HUES64 (cell line): ENCODE measurements around the gene COL27A1.
A peak's percentile ranks its signal among the peaks of the same experiment; 100 is the strongest.

Experiments used
- H3K27ac ChIP-seq: 2 replicates; pipeline ENCODE4 v1.7.0; 2013; ENCODE audit warnings: low read depth, low read length, inconsistent platforms
- H3K27me3 ChIP-seq: 2 replicates; pipeline ENCODE4 v1.6.1; 2013; ENCODE audit warnings: mild to moderate bottlenecking, low read length; ENCODE audit not compliant: insufficient read depth
- H3K36me3 ChIP-seq: 2 replicates; pipeline ENCODE4 v1.6.1; 2013; ENCODE audit warnings: mild to moderate bottlenecking, low read length; ENCODE audit not compliant: insufficient read depth
- H3K4me1 ChIP-seq: 2 replicates; pipeline ENCODE4 v1.6.1; 2013; ENCODE audit warnings: mild to moderate bottlenecking, low read length, moderate library complexity; ENCODE audit not compliant: insufficient read depth
- H3K4me3 ChIP-seq: 2 replicates; pipeline ENCODE4 v1.5.1; 2013; ENCODE audit warnings: mild to moderate bottlenecking, low read length, moderate library complexity
- H3K9ac ChIP-seq: 2 replicates; pipeline ENCODE4 v1.6.1; 2013; ENCODE audit warnings: mild to moderate bottlenecking, low read depth, low read length
- H3K9me3 ChIP-seq: 2 replicates; pipeline ENCODE4 v1.6.1; 2013; ENCODE audit warnings: low read depth, low read length; ENCODE audit not compliant: insufficient read depth
- WGBS: fragments of 150-250, 120-280 bp; methylation state at CpG from one replicate; pipeline ENCODE4 v1.1.7; 2013; ENCODE audit warnings: missing lambda C conversion rate; 5-methylcytosine and 5-hydroxymethylcytosine counted together

Gene COL27A1

GRCh38 chr9:114214686-114215414 is 59.5 kb downstream of the COL27A1 start:
- Histone ChIP-seq H3K27ac (no peak overlapping the region), H3K27me3 (no peaks in the 10 kb centered on the region), H3K36me3 (peaks cover 25% of the 10 kb centered on the region), H3K9ac (no peak overlapping the region), H3K4me1 (0 out of 2 replicates have a peak, but pooled peaks cover 4% of the 10 kb centered on the region), H3K4me3 (no peak overlapping the region), H3K9me3 (no peaks in the 10 kb centered on the region)
- WGBS = 94% methylated on average over 7 of the region's 7 CpGs

DNA sequence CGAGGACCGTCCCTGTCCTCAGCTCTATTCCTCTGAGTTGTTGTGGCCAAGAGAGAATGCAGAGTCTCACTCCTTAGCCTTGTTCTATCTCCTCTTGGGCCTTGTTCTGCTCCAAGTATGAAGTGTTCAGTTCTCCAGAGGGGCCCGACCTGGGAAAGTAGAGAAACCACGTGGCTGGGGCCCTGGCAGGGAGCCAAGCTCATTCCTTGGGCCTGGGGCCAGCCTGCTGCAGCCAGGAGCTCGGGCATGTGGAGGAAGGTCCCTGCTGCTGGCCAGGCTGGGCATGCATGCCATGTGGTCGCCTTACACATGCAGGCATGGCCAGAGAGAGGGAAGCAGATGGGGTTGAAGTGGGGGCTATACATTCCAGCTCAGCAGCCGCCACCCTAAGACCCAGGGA is 60.7 kb downstream of the COL27A1 start:
- H3K27ac ChIP-seq = no peak overlapping the region
- no peak overlapping the region for H3K4me3 ChIP-seq
- no peak overlapping the region for H3K9ac ChIP-seq
- no peaks in the 10 kb centered on the region for H3K9me3 ChIP-seq
- no peaks in the 10 kb centered on the region for H3K27me3 ChIP-seq
- 87% methylated on average over 7 of the region's 7 CpGs for WGBS
- H3K4me1 ChIP-seq = 0 out of 2 replicates have a peak, but pooled peaks cover 4% of the 10 kb centered on the region
- H3K36me3 ChIP-seq = peaks cover 23% of the 10 kb centered on the region

GRCh38 chr9:114216976-114217375 is 61.6 kb downstream of the COL27A1 start:
- Histone ChIP-seq H3K9me3 (no peaks in the 10 kb centered on the region), H3K4me1 (0 out of 2 replicates have a peak, but pooled peaks cover 4% of the 10 kb centered on the region), H3K9ac (no peak overlapping the region), H3K27ac (no peak overlapping the region), H3K4me3 (no peak overlapping the region), H3K27me3 (no peaks in the 10 kb centered on the region), H3K36me3 (peaks cover 15% of the 10 kb centered on the region; the same call in 1 of the 2 replicates)
- 91% methylated on average over 4 of the region's 4 CpGs for WGBS

- Histone ChIP-seq H3K36me3 (peaks cover 6% of the 10 kb centered on the region; the same call in 1 of the 2 replicates), H3K27me3 (no peaks in the 10 kb centered on the region), H3K4me3 (no peak overlapping the region), H3K9me3 (no peaks in the 10 kb centered on the region), H3K4me1 (0 out of 2 replicates have a peak, but pooled peaks cover 4% of the 10 kb centered on the region), H3K9ac (no peak overlapping the region), H3K27ac (no peak overlapping the region)
- 92% methylated on average over 10 of the region's 11 CpGs for WGBS
Measured at GRCh38 chr9:114218264-114219120, 63.2 kb downstream of the COL27A1 start.

- Histone ChIP-seq H3K9me3 (no peaks in the 10 kb centered on the region), H3K4me3 (no peak overlapping the region), H3K27ac (no peak overlapping the region), H3K36me3 (peaks cover 6% of the 10 kb centered on the region; the same call in 1 of the 2 replicates), H3K4me1 (peaks cover 13% of the 10 kb centered on the region; the same call in 1 of the 2 replicates), H3K27me3 (no peaks in the 10 kb centered on the region), H3K9ac (no peak overlapping the region)
- 91% methylated on average over 8 of the region's 8 CpGs for WGBS
Measured at GRCh38 chr9:114220061-114220541, 64.8 kb downstream of the COL27A1 start.

- no peak overlapping the region for H3K4me3 ChIP-seq
- no peaks in the 10 kb centered on the region for H3K27me3 ChIP-seq
- H3K9ac ChIP-seq = no peak overlapping the region
- H3K36me3 ChIP-seq = peaks cover 6% of the 10 kb centered on the region; the same call in 1 of the 2 replicates
- 93% methylated on average over 10 of the region's 10 CpGs for WGBS
- no peak overlapping the region for H3K27ac ChIP-seq
- H3K9me3 ChIP-seq = no peaks in the 10 kb centered on the region
- peaks cover 22% of the 10 kb centered on the region for H3K4me1 ChIP-seq
Measured at GRCh38 chr9:114221706-114222465, 66.5 kb downstream of the COL27A1 start.

GRCh38 chr9:114223564-114224246 is 68.4 kb downstream of the COL27A1 start:
- Histone ChIP-seq H3K4me1 (peaks cover 25% of the 10 kb centered on the region), H3K4me3 (no peak overlapping the region), H3K27me3 (no peaks in the 10 kb centered on the region), H3K9ac (no peak overlapping the region), H3K27ac (peak overlapping the region; percentile 47; the same call in 1 of the 2 replicates), H3K9me3 (no peaks in the 10 kb centered on the region), H3K36me3 (0 out of 2 replicates have a peak, but pooled peaks cover 3% of the 10 kb centered on the region)
- WGBS = 65% methylated on average over 4 of the region's 4 CpGs

DNA sequence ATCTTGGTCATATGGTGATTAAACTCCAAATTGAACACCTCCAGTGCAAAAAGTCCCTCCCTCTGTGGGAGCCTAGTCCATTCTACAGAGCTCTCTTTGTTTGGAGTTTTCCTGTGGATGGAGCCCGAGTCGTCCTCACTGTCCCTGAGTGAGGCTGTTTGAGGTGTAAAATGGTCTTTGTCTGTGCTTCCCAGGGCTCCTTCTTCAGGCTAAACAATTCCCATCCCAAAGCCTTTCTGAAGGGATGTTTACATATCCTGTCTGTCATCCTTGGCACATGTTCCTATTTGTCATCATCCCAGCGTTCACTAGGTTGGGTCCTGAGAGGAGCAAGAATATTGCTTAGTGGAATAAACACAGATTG is 68.9 kb downstream of the COL27A1 start:
- H3K9me3 ChIP-seq = no peaks in the 10 kb centered on the region
- WGBS = 6% methylated on average over 2 of the region's 3 CpGs
- peak overlapping the region; percentile 47; the same call in 1 of the 2 replicates for H3K27ac ChIP-seq
- H3K9ac ChIP-seq = no peak overlapping the region
- peaks cover 23% of the 10 kb centered on the region for H3K4me1 ChIP-seq
- 0 out of 2 replicates have a peak, but pooled peaks cover 3% of the 10 kb centered on the region for H3K36me3 ChIP-seq
- H3K4me3 ChIP-seq = no peak overlapping the region
- H3K27me3 ChIP-seq = no peaks in the 10 kb centered on the region

- no peak overlapping the region for H3K4me3 ChIP-seq
- peak overlapping the region; percentile 30; the same call in 1 of the 2 replicates for H3K9ac ChIP-seq
- WGBS = 73% methylated on average over 11 of the region's 11 CpGs
- peaks cover 23% of the 10 kb centered on the region for H3K4me1 ChIP-seq
- H3K27me3 ChIP-seq = no peaks in the 10 kb centered on the region
- no peaks in the 10 kb centered on the region for H3K9me3 ChIP-seq
- H3K27ac ChIP-seq = peak overlapping the region; percentile 50; the same call in 1 of the 2 replicates
- H3K36me3 ChIP-seq = no peaks in the 10 kb centered on the region
Measured at GRCh38 chr9:114225561-114226212, 70.3 kb downstream of the COL27A1 start.
